SW 1271 (cell line): Measurements from ENCODE around the gene CGGBP1.
A peak's percentile ranks its signal among the peaks of the same experiment; 100 is the strongest.

Experiments used
- DNase-seq, 2 experiments: peaks; one replicate each; lab custom pipeline; 2025; lab: John Stamatoyannopoulos, UW

CGGBP1 gene, protein sequence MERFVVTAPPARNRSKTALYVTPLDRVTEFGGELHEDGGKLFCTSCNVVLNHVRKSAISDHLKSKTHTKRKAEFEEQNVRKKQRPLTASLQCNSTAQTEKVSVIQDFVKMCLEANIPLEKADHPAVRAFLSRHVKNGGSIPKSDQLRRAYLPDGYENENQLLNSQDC

DNA sequence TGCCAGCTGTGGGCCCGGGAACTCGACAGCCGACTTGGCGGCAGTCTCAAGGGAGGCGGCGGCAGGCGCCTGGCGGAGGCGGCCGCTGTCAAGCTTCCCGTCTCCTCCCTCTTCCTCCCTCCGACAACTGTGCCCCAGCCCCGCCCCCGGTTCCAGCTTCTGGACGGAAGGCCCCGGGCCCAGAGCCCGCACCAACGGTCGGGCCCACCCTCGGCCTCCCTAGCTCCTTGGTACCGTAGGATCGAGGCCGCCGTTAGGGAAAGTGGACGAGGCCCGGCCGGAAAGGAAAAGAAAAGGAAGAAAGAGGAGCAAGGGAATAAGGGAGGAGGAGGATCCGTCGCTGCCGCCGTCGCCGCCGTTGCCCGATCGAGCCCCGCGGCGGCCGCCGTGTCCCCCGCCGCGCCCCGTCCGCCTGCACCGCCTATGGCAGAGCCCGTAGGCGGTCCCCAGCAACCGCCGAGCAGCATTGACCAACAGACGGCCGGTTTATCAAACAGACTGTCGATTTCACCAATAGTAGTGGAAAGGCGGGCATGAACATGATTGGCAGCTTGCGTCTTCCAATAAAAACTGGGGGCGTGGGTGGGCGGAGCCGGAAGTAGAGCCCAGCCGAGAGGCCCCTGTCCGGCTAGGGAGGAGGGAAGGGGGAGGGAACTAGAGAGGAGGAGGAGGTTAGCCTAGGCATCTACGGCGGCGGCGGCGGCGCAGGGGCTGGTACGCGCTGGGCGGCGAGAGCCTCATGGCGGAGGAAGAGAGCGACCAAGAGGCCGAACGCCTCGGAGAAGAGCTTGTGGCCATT lies at the start of gene CGGBP1, which contains the start of gene ZNF654:
TSS of gene CGGBP1 (minus strand) at position 425 of the 799 bp plus-strand sequence. CDS start 3,029 bp downstream, outside the sequence.
TSS of gene ZNF654 (plus strand) at position 675 of the 799 bp plus-strand sequence. CDS start at position 740, 65 bp downstream.
- DNase-seq, result peak; percentile 76 to 94

DNA sequence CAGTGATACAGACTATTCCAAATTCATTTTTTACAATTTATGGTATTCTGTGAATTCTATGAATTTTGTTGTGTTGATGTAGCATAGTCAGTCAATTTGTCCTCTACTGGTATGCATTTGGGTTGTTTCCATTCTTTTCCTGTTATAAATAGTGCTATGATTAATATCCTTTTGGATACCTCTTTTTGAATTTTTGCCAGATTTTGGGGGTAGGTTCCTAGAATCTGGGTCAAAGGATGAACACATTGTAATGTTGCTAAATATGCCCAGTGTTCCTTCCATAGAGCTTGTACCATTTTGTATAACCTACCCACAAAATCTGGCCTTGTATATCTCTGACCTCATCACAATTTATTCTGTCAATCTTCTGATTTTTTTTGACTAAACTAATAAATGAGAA lies 46.5 kb upstream of the CGGBP1 start:
- DNase-seq, result no peak

DNA sequence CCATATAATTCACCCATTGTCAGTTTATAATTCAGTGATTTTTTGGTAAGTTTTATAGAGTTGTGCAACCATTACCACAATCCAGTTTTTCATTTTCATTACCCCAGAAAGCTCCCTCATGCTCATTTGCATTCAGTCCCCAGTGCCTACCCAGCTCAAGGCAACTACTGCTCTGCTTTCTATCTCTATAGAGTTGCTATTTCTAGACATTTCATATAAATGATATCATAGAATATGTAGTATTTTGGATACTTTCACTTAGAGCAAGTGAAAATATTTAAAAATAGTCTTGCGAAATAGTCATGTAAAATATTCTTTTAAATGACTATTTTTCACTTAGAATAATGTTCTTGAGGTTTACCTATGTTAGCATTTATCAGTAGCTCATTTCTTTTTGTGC lies 42.3 kb upstream of the CGGBP1 start:
- no peak for DNase-seq

DNA sequence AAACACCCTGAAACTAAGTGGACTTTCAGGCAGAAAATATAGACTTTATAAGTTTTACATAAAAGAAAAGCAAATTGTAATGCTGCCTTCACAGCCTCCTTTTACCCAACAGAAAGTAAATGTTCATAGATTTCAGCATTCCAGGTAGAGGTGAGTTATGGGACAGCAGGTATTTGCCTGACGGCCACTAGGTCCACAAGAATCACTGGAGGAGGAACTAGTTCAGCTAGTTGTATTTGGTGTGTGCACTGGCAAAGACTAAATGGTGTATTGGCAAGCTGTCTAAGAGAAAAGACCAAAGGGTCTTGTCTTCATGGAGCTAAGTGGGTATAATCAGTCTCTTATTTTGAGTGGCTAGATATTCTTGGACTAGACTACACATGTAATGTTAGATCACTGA lies 34.5 kb upstream of the CGGBP1 start:
- no peak for DNase-seq

DNA sequence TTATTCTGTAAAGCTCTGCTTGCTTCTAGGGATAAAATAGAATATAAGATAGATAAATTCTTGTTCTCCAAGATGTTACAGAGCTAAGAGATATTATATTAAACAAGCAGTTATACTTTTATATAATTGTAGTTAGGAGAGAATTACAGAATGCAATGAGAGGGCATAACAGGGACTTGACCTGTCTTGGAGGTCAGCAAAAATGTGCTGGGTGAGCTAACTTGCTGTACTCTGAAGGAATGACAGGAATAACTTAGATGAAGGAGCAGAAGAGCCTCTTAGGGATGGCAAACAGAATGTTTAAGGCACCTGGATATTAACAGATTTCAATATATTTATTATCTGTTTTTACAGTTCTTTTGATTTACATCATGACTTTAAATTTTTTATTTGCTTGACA lies 33.5 kb upstream of the CGGBP1 start:
- DNase-seq, result no peak

DNA sequence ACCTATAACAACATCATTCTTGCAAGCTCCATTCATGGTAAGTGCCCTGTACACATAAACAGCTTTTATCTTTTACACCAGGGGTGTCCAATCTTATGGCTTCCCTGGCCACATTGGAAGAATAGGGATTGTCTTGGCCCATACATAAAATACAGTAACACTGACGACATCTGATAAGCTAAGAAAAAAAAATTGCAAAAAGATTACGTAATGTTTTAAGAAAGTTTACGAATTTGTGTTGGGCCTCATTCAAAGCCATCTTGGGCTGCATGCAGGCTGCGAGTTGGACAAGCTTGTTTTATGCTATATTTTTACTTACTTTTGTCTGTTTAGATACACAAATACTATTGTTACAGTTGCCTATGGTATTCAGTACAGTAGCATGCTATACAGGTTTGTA lies 31.9 kb upstream of the CGGBP1 start:
- DNase-seq, result no peak

DNA sequence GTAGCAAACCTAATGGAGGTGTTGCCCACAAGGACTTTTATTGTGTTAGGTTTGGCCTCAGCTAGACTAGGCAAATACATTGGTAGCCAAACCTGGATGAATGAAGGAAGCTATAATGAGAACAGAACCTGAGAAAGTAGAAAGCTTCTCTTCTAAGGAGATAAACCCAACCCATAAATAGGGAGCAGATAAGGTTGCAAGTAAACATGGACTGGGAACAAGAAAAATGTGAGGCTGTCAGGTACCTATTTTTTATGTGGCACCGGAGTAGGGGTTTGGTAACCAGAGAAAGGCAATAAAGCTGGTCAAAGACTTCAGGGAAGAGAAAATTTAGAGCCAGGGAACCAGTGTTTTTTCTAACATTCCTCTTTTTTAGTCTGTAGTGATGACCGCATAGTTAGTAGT lies 25.3 kb upstream of the CGGBP1 start:
- no peak for DNase-seq

DNA sequence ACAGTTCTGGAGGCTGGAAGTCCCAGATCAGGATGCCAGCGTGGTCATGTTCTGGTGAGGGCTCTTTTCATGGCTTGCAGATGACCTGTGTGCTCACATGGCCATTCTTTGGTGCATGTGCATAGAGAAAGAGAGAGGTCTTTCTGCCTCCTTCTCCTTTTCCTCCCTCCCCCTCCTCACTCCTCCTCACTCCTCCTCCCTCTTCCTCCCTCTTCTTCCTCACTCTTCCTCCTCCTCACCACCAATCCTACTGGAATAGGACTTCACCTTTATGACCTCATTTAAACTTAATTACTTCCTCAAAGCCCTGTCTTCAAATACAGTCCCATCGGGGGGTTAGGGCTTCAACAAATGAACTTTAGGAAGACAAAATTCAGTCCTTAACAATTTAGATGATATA lies 24.0 kb upstream of the CGGBP1 start:
- DNase-seq, result no peak

GRCh38 chr3:88078932-88079331 lies 20.1 kb upstream of the CGGBP1 start:
- no peak for DNase-seq

- DNase-seq, result no peak
Observed at GRCh38 chr3:88076712-88077111, 17.9 kb upstream of the CGGBP1 start.

DNA sequence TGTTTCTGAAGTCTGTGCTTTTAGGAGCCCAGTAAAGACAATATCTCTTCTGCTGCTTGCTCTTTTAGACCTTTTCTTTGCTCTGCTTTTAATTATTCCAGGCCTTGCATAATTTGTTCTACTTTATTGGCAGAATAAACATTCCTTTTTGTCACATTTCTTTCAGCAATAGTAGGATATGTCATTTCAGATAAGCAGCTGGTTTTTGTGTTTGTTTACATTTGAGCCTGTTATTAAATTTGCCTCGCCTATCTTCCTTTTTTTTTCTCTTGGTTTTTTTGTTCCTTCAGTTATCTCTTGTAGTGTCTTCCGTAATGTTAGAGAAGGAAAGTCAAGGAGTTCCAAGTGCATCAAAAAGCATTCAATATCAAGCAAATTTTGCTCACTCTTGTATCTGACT lies 16.7 kb upstream of the CGGBP1 start:
- DNase-seq, result no peak

- no peak for DNase-seq
Observed at GRCh38 chr3:88075072-88075471, 16.3 kb upstream of the CGGBP1 start.

DNA sequence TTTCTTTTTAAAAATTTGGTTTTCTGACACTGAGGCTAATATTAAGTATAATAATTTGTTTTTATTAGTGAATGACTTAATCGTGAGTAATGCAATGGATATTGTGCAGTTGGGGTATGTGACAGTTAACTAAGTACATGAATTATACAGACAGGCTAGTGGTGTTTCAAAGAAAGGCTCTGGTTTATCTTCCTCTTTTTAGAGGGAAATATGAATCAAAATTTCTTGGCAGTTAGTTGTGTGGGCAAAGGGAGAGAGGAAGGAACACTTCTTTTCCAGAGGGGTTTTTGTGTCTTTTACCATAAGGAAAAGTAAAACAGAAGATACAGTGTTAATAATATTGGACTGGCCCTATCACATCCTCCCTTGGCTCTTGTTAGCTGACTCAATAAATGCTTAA lies 2.9 kb upstream of the CGGBP1 start:
- DNase-seq, result no peak

DNA sequence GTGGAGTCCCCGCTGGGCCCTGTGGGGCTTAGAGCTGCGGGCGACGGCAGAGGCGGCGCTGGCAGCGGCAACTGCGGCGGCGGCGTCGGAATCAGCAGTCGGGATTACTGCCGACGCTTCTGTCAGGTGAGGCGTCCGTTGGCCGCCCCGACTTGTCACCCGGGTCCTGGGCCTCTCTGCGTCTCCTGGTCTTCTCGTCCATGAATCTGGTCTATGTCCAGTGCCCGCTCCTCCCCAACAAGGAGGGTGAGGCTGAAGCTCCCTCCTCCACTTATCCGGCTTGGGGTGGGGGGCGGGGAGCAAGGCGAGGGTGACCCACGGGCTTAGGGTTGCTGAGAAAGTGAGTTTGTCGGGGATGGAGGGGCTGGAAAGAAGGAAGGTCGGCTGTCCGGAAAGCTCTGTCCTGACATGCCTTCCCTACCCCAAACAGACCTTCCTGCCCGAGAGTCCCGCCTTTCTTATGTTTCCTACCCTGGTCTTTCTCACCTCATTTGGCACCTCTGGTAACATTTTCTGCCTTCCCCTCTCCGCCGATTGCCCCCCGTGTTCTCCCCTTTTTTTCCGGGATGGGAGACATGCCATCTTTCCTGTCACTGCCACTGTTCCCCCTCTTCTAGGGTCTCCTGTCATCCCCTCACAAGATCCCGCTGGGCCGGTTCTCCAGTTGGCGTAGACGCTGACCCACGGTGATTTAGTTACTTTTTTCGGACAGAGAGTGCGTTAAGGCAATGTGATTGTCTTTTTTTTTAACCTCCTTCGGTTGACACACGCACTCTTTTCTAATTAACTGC lies 770 bp upstream of the CGGBP1 start:
- no peak for DNase-seq

- no peak for DNase-seq
Observed at GRCh38 chr3:88058306-88058580, 562 bp downstream of the CGGBP1 start.

DNA sequence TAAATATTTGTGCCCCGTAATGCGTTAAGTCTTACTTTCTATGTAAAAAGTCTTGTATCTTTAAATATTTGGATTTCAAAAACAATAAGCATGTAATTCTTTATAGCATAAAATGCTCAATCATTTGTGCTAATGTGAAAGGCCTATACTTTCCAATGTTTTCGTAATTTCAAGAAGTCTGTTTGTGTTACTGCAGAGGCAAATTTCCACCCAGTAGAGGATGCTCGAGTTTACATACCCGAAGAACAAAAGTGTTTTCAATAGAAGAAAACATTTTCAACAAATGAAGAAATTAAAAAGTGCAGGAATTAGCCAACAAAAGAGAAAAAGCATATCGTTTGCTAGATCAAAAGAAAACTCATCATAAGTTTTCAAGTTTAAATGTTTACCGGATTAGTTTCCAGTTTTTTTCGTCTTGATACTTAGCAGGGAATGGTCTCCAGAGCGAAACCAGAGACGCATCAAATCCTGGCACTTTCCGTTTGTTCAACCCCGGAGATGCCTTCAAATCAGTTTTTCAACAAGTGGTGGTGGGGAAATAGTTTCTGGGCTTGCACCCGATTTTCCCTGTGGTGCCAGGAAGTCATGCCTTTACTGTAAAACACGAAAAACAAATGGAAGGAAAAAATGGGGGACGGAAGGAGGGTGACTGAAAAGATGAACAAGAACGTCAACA lies 1.0 kb downstream of the CGGBP1 start:
- DNase-seq, result peak in 1 of 2 experiments; percentile 2

DNA sequence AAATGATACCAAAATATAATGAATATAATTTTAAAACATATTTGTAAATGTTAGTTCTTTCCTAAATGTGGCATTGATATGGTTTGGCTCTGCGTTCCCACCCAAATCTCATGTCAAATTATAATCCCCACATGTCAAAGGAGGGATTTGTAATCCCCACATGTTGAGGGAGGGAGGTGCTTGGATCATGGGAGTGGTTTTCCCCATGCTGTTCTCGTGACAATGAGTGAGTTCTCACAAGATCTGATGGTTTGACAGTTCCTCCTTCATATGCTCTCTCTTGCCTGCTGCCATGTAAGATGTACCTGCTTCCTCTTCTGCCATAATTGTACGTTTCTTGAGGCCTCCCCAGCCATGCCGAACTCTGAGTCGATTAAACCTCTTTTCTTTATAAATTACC lies 12.0 kb downstream of the CGGBP1 start:
- no peak for DNase-seq

GRCh38 chr3:88044411-88044810 lies 14.4 kb downstream of the CGGBP1 start:
- no peak for DNase-seq

DNA sequence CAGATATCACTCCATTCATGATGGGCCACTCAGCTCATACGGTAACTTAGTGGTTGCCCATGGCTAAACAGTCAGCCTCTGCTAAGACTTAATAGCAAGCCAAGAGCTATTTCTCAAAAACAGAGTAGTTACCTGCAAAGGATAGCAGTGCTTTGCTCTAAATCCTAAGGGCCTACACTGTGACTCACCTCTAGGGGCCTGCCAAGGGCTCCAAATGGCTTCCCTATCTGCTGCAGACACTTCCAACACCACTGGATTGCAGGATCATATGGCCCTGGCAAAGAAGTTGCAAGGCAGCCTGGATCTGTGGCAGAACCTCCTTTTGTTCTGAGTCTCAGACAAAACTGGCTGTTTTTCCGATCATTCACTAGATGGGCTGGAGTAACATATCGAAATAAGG lies 17.8 kb downstream of the CGGBP1 start:
- DNase-seq, result no peak

- DNase-seq, result no peak
Observed at GRCh38 chr3:88040529-88040928, 18.3 kb downstream of the CGGBP1 start.

DNA sequence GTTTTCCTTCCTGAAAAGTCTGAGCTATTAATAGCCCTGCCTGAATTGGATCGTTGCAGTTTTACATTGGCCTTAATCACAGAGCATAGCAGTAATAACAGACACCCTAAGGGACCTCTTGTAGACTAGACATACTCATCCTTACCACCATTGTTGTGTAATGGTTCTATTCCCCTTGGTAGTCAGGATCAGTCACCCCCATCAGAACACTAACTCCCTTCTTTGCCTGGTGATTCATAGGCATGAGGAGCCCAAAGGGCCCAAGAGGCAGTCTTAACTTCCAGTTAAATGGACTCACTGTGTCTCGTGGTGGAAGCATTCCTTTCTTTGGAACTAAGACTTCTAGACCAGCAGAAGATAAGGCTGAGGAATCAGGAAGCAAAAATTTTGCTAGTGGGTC lies 20.2 kb downstream of the CGGBP1 start:
- no peak for DNase-seq

DNA sequence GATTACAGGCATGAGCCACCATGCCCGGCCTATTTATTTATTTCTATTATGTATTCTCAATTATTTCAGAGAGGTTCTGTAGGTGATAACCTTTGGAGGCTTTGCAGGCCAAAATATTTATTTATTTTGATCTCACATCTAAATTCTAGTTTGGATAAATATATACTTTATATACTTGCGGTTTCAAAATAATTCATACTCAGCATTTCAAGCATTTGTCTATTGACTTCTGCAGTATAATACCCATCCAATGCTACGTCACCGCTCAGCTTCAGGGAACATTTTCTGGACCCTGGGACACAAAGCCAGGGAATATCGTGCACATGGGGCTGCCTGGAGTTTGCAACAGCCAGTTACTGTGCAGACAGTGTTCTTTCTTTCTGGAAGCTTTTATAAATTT lies 22.6 kb downstream of the CGGBP1 start:
- no peak for DNase-seq
